B cell (primary cell): ENCODE results near the gene FAM216B. TPM values are rescaled to one million over a fixed set of nuclear protein-coding genes. Genes with fewer than 3 reads are reported as not detected.

ENCODE experiments used
- ATAC-seq: fragments of 200-7000 bp; cut with Tn5 transposase; one replicate; pipeline ENCODE4 v1.10.0; 2021; ENCODE audit warnings: low read depth, mild to moderate bottlenecking, moderate number of reproducible peaks, moderate library complexity
- CTCF ChIA-PET: fragments of 350-600 bp; sonication (Branson Sonifier 250); formaldehyde crosslinking; loops from one replicate; lab custom pipeline; 2021; ENCODE audit warnings: antibody characterized with exemption, inconsistent platforms; lab: Charles Lee
- POLR2A ChIA-PET: fragments of 350-600 bp; sonication (Branson Sonifier 250); formaldehyde crosslinking; loops from one replicate; lab custom pipeline; 2021; ENCODE audit warnings: antibody characterized with exemption; lab: Charles Lee
- DNase-seq: peaks from one replicate; pipeline ENCODE4 v3.0.0; 2013
- H2AFZ ChIP-seq: 2 replicates; pipeline ENCODE4 v1.6.1; 2012; ENCODE audit warnings: mild to moderate bottlenecking, low read depth, low read length; ENCODE audit not compliant: insufficient read depth, poor library complexity, severe bottlenecking
- H3K27ac ChIP-seq, 2 donors: 1 replicate in 1 of 2; 2 replicates in 1 of 2; pipeline ENCODE4 v1.5.1; 2012 to 2013; ENCODE audit warnings: low read length in 2 of 2, mild to moderate bottlenecking in 2 of 2, moderate library complexity in 1 of 2
- H3K27me3 ChIP-seq, 4 experiments: fragments of 200-600 bp in 1 of 4; sonication (generic) in 1 of 4; replicated peaks in 1 of 4; 1 replicate in 2 of 4; 2 replicates in 2 of 4; pipeline versions ENCODE4 v1.6.1 to v1.7.0; 2013 to 2016; ENCODE audit warnings: low read length in 3 of 4, mild to moderate bottlenecking in 2 of 4, mixed read lengths in 1 of 4, moderate library complexity in 1 of 4; ENCODE audit not compliant: insufficient read depth in 4 of 4, control insufficient read depth in 3 of 4; ENCODE audit errors: control extremely low read depth in 1 of 4
- H3K36me3 ChIP-seq, 2 experiments: replicated peaks in 1 of 2; 1 replicate in 1 of 2; 2 replicates in 1 of 2; pipeline versions ENCODE4 v1.6.1 to v1.7.1; 2013; ENCODE audit warnings: low read length in 1 of 2; ENCODE audit not compliant: insufficient read depth in 2 of 2, control insufficient read depth in 1 of 2; ENCODE audit errors: control extremely low read depth in 1 of 2, extremely low read depth in 1 of 2
- H3K4me1 ChIP-seq, 2 donors: fragments of 200-600 bp in 1 of 2; sonication (generic) in 1 of 2; 1 replicate in 1 of 2; 2 replicates in 1 of 2; pipeline versions ENCODE4 v1.5.1 to v1.6.1; 2013 to 2017; ENCODE audit warnings: low read length in 2 of 2; ENCODE audit not compliant: control insufficient read depth in 2 of 2, insufficient read depth in 2 of 2
- H3K4me2 ChIP-seq: replicated peaks from 2 replicates; pipeline ENCODE3; 2012; ENCODE audit warnings: mild to moderate bottlenecking, low read depth, low read length; ENCODE audit not compliant: poor library complexity, severe bottlenecking
- H3K4me3 ChIP-seq, 5 experiments: fragments of 200-600 bp in 1 of 5; sonication (generic) in 1 of 5; 1 replicate in 3 of 5; 2 replicates in 2 of 5; pipeline versions ENCODE4 v1.5.1 to v1.7.0; 2011 to 2016; ENCODE audit warnings: low read length in 4 of 5, mild to moderate bottlenecking in 4 of 5, low read depth in 2 of 5, control low read depth in 1 of 5, moderate library complexity in 1 of 5; ENCODE audit not compliant: insufficient read depth in 1 of 5; ENCODE audit errors: control extremely low read depth in 1 of 5, extremely low read depth in 1 of 5
- H3K79me2 ChIP-seq: fragments of 200-600 bp; sonication (generic); one replicate; pipeline ENCODE4 v1.6.0; 2016; ENCODE audit warnings: low read length; ENCODE audit not compliant: control insufficient read depth, insufficient read depth
- H3K9ac ChIP-seq: fragments of 200-600 bp; sonication (generic); 2 replicates; pipeline ENCODE4 v1.6.1; 2017; ENCODE audit warnings: mild to moderate bottlenecking, low read length, moderate library complexity
- H3K9me3 ChIP-seq, 3 donors: one replicate each; pipeline versions ENCODE4 v1.6.1 to v1.7.1; 2013; ENCODE audit warnings: low read length in 2 of 3; ENCODE audit not compliant: control insufficient read depth in 2 of 3, insufficient read depth in 1 of 3; ENCODE audit errors: control extremely low read depth in 1 of 3
- H4K20me1 ChIP-seq: 2 replicates; pipeline ENCODE4 v1.6.0; 2012; ENCODE audit warnings: mild to moderate bottlenecking, low read length; ENCODE audit not compliant: insufficient read depth, control insufficient read depth, poor library complexity, severe bottlenecking
- H3K27ac Mint-ChIP-seq: one replicate; pipeline ENCODE4 v1.8.0; 2021; ENCODE audit warnings: mixed read lengths
- H3K27me3 Mint-ChIP-seq: one replicate; pipeline ENCODE4 v1.8.0; 2021; ENCODE audit warnings: mixed read lengths
- H3K4me1 Mint-ChIP-seq: one replicate; pipeline ENCODE4 v1.8.0; 2021; ENCODE audit warnings: mixed read lengths
- H3K4me3 Mint-ChIP-seq: one replicate; pipeline ENCODE4 v1.8.0; 2021; ENCODE audit warnings: mixed read lengths
- H3K9me3 Mint-ChIP-seq: one replicate; pipeline ENCODE4 v1.8.0; 2022; ENCODE audit warnings: mixed read lengths; ENCODE audit not compliant: insufficient read depth
- CTCF ChIP-seq: fragments of 200-600 bp; IDR thresholded peaks from one replicate; pipeline ENCODE4 v1.8.0; 2022; ENCODE audit warnings: antibody characterized with exemption, mild to moderate bottlenecking
- EZH2 ChIP-seq: IDR thresholded peaks from 2 replicates; pipeline ENCODE4 v1.6.1; 2012; ENCODE audit warnings: borderline replicate concordance, low read depth, mild to moderate bottlenecking, moderate library complexity, low read length; ENCODE audit not compliant: insufficient read depth, poor library complexity, severe bottlenecking
- WGBS: methylation state at CpG from one replicate; pipeline ENCODE4 v1.1.5; 2013; ENCODE audit warnings: missing lambda C conversion rate; ENCODE audit not compliant: insufficient coverage; 5-methylcytosine and 5-hydroxymethylcytosine counted together
- intact Hi-C: fragments of 100-400 bp; cut with micrococcal nuclease; formaldehyde crosslinking; loops from one replicate; pipeline ENCODE4 v1.10.0; 2022
- polyA plus RNA-seq: library from polyadenylated mRNA; depleted of rRNA; stranded (reverse); fragments of >200 nt; gene quantifications from 2 replicates; pipeline ENCODE4 v1.2.3, GENCODE V29; 2012
- total RNA-seq, 2 donors: library from RNA; stranded (reverse); fragments of 120-200 nt in 1 of 2; gene quantifications; 1 replicate in 1 of 2; 2 replicates in 1 of 2; pipeline versions ENCODE4 v1.2.3 to v1.2.4, GENCODE V29; 2013 to 2022

FAM216B gene
- total and polyA plus RNA-seq, 2 donors (not counting 1 experiment from before 2014, with no cell fraction given): not detected

- H3K9me3 Mint-ChIP-seq: no peaks in the 10 kb centered on the region
- Histone ChIP-seq H3K79me2 (no peaks in the 10 kb centered on the region), H3K27ac (no peak overlapping the region), H4K20me1 (no peaks in the 10 kb centered on the region), H2AFZ (no peak overlapping the region), H3K9ac (no peak overlapping the region), H3K9me3 (no peaks in the 10 kb centered on the region), H3K27me3 (no peaks in the 10 kb centered on the region), H3K4me1 (no peaks in the 10 kb centered on the region), H3K4me3 (no peak overlapping the region), H3K4me2 (no peak overlapping the region), H3K36me3 (no peaks in the 10 kb centered on the region)
- DNase-seq: no peak
- intact Hi-C loops: no loop called here
- peaks cover 17% of the 10 kb centered on the region for H3K27me3 Mint-ChIP-seq
- TF ChIP-seq CTCF (no peak), EZH2 (no peak)
- ATAC-seq: no peak
- POLR2A ChIA-PET: no interaction called here
- CTCF ChIA-PET: no interaction called here
- no peak overlapping the region for H3K27ac Mint-ChIP-seq
- H3K4me1 Mint-ChIP-seq: no peaks in the 10 kb centered on the region
- 83% methylated on average over 5 of the region's 5 CpGs for WGBS
- H3K4me3 Mint-ChIP-seq: no peak overlapping the region
Observed at GRCh38 chr13:42812316-42812715, 30.9 kb downstream of the FAM216B start.

GRCh38 chr13:42814868-42815267, 33.5 kb downstream of the FAM216B start:
- POLR2A ChIA-PET: no interaction called here
- DNase-seq (no peak), ATAC-seq (no peak)
- Histone ChIP-seq H3K27ac (no peak overlapping the region), H3K4me3 (no peak overlapping the region), H3K4me1 (no peaks in the 10 kb centered on the region), H3K79me2 (no peaks in the 10 kb centered on the region), H4K20me1 (no peaks in the 10 kb centered on the region), H3K4me2 (no peak overlapping the region), H2AFZ (no peak overlapping the region), H3K27me3 (no peaks in the 10 kb centered on the region), H3K9me3 (peaks cover 0 to 7% (median 0%) of the 10 kb centered on the region in 3 donors), H3K36me3 (no peaks in the 10 kb centered on the region), H3K9ac (no peak overlapping the region)
- TF ChIP-seq CTCF (no peak), EZH2 (no peak)
- H3K4me3 Mint-ChIP-seq: no peak overlapping the region
- peaks cover 5% of the 10 kb centered on the region for H3K9me3 Mint-ChIP-seq
- peaks cover 29% of the 10 kb centered on the region for H3K27me3 Mint-ChIP-seq
- intact Hi-C loops: no loop called here
- H3K27ac Mint-ChIP-seq: no peak overlapping the region
- CTCF ChIA-PET: no interaction called here
- H3K4me1 Mint-ChIP-seq: no peaks in the 10 kb centered on the region
